ENCODE measurements around the gene HIP1R. TPM values are rescaled to one million over a fixed set of nuclear protein-coding genes. Genes with fewer than 3 reads are reported as not detected.

Gene HIP1R
- total and polyA plus RNA-seq, 2 of the 4 experiments (the other 2 are of a cell fraction): 13.8 to 18.5 TPM

DNA sequence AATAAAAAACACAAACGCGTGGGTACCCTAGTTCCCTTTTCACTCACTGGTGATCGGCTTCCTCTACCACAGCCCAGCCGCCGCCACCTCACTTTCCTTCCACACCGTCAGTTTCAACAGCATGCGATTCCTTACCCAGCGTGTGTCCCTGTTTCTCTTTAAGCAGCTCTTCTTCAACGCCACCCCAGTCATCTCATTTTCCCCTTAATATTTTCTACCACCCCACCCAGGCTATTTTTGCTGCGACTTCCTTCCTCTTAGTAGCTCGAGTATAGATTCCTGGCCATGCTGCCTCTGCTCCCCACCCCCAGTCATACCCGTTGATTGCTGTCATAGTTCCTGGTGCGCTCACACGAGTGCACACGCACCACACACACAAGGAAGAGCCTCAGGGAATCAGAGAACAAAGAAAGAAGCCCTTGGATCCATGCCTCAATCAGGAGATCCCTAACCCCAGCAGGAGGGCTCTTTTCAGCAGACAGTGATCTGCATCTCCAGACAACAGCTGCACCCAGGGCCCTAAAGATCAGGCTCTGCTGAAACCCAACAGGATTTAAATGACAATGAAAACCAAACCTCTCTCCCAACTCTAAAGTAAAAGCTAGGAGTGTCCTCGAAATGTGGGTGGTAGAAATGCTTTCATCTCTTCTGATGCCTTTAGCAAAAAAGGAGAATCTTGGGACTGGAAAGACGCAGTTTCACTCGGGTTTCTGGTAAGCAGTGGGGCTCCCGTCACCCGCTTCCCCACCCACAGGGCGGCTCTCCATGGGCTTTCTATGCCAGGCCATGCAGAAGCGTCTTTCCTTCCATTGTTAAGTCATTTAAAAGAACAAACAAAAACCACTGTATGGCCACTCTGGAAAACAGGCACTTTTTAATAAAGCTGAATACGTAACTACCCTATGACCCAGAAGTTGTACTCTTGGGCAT is 36.9 kb downstream of the HIP1R start:
- dilution Hi-C loops (cut with HindIII; ENCODE audit: low sequenced_read_pairs, unreplicated experiment) (no loop called here), in situ Hi-C loops (cut with MboI; ENCODE audit: low sequenced_read_pairs) (loop anchor here (5.0 kb wide), 1 partner anchor 80 kb away; no protein-coding TSS in a partner anchor), intact Hi-C loops (cut with micrococcal nuclease) (no loop called here)
- Histone ChIP-seq H4K5ac (ENCODE audit: low read depth, low read length) (peak overlapping the region; percentile 90), H3K4me2 (ENCODE audit: low read depth, low read length) (peak overlapping the region; percentile 92), H2BK20ac (ENCODE audit: low read depth, low read length) (peak overlapping the region; percentile 62; the same call in 1 of the 2 replicates), H2AK9ac (replicated peaks; ENCODE audit: low read depth, low read length, poor library complexity) (peak overlapping the region; percentile 95), H3K23ac (ENCODE audit: low read depth, low read length) (peak overlapping the region; percentile 98), H3K4ac (ENCODE audit: low read depth, low read length) (peak overlapping the region; percentile 97), H3K9me1 (ENCODE audit: insufficient read depth, low read length) (no peaks in the 10 kb centered on the region; the same call in 1 of the 2 replicates), H3K27me3 (ENCODE audit: control insufficient read depth, insufficient read depth, low read length) (no peaks in the 10 kb centered on the region), H3K18ac (ENCODE audit: low read depth, low read length) (peak overlapping the region; percentile 81), H3K27ac (ENCODE audit: insufficient read depth, low read length) (peak overlapping the region; percentile 91), H3K56ac (ENCODE audit: extremely low read depth, insufficient read depth, low read length) (peak overlapping the region; percentile 71), H3K14ac (replicated peaks; ENCODE audit: low read depth, low read length) (peak overlapping the region; percentile 98), H3K36me3 (ENCODE audit: control insufficient read depth, insufficient read depth, low read length) (peaks cover 30% of the 10 kb centered on the region), H2AFZ (replicated peaks; ENCODE audit: low read length, poor library complexity) (peak overlapping the region; percentile 78), H2BK15ac (ENCODE audit: low read depth, low read length) (peak overlapping the region; percentile 59; the same call in 1 of the 3 replicates), H3K9me3 (ENCODE audit: control insufficient read depth, insufficient read depth, low read length) (no peaks in the 10 kb centered on the region), H4K8ac (ENCODE audit: low read depth in 2 of 2, low read length in 2 of 2) (peak overlapping the region; percentile 65 to 90), H4K91ac (ENCODE audit: insufficient read depth, low read depth, low read length) (peak overlapping the region; percentile 91), H2BK120ac (ENCODE audit: low read depth, low read length) (peak overlapping the region; percentile 86), H3K4me3 (ENCODE audit: insufficient read depth, low read depth, low read length) (peak overlapping the region; percentile 33), H4K20me1 (ENCODE audit: insufficient read depth, low read length) (peaks cover 32% of the 10 kb centered on the region), H3K4me1 (ENCODE audit: control insufficient read depth, insufficient read depth, low read length) (peaks cover 25% of the 10 kb centered on the region), H3K79me1 (ENCODE audit: low read depth in 1 of 2, low read length in 2 of 2) (peaks cover 42 to 87% of the 10 kb centered on the region in 2 experiments), H3K9ac (ENCODE audit: low read depth, low read length) (peak overlapping the region; percentile 70), H2BK5ac (ENCODE audit: low read depth, low read length, poor library complexity, severe bottlenecking) (peak overlapping the region; percentile 74), H2AK5ac (ENCODE audit: low read depth, low read length) (peak overlapping the region; percentile 95)
- DNase-seq (peak; percentile 88), ATAC-seq (ENCODE audit: low read depth) (peak; percentile 87)
- TF ChIP-seq MXI1 (IDR thresholded peaks at IDR 0.05; ENCODE audit: borderline replicate concordance, low read depth, low read length) (peak; percentile 94), CEBPB (IDR thresholded peaks at IDR 0.05; ENCODE audit: low read depth, low read length) (peak; percentile 27; the same call in 1 of the 2 replicates), RCOR1 (IDR thresholded peaks at IDR 0.05; ENCODE audit: insufficient replicate concordance, low read length) (no peak), BHLHE40 (IDR thresholded peaks at IDR 0.05; ENCODE audit: low read depth, low read length) (peak; percentile 84)
- no TSS peak for BruUV-seq (replicated peaks)
- 47% methylated on average over 11 of the region's 23 CpGs; no CpG with 5 or more reads in 1 of the 2 experiments for WGBS, 2 experiments (ENCODE audit: extremely low coverage in 2 of 2, insufficient read length in 1 of 2)
- POLR2A ChIA-PET (ENCODE audit: unreplicated experiment): interaction anchor here (0.5 kb wide), 1 partner anchor 359 kb away, joined by 3 read pairs; no protein-coding TSS in a partner anchor
- CTCF ChIA-PET: interaction anchor here (0.8 to 1.4 kb wide), 3 partner anchors 8 to 80 kb away, joined by 3 to 6 read pairs (median 4); no protein-coding TSS in a partner anchor

Data from IMR-90 (cell line).